Right atrium auricular region (tissue), 2 donors: Measurements from ENCODE around the gene SLC10A6. TPM values are rescaled to one million over a fixed set of nuclear protein-coding genes. Genes with fewer than 3 reads are reported as not detected.

Source experiments
- DNase-seq: peaks from one replicate; pipeline ENCODE4 v3.0.0-alpha.2; 2019; ENCODE audit warnings: low spot score
- H3K27ac ChIP-seq, 2 donors: fragments of 200-600 bp; sonication (generic); 1 replicate in 1 of 2; 2 replicates in 1 of 2; pipeline ENCODE4 v1.5.1; 2016 to 2019
- H3K27me3 ChIP-seq, 2 donors: fragments of 200-600 bp; sonication (generic); one replicate each; pipeline versions ENCODE4 v1.5.1 to v1.6.0; 2017 to 2019
- H3K36me3 ChIP-seq: fragments of 200-600 bp; sonication (generic); one replicate; pipeline ENCODE4 v1.5.1; 2016
- H3K4me1 ChIP-seq, 2 donors: fragments of 200-600 bp; sonication (generic); one replicate each; pipeline versions ENCODE4 v1.5.1 to v1.6.0; 2017 to 2019
- H3K4me3 ChIP-seq, 2 donors: fragments of 200-600 bp; sonication (generic); 1 replicate in 1 of 2; 2 replicates in 1 of 2; pipeline ENCODE4 v1.5.1; 2017 to 2019; ENCODE audit warnings: mild to moderate bottlenecking in 1 of 2, moderate library complexity in 1 of 2
- H3K9me3 ChIP-seq, 2 donors: fragments of 200-600 bp; sonication (generic); one replicate each; pipeline ENCODE4 v1.5.1; 2019
- CTCF ChIP-seq, 2 donors: fragments of 200-600 bp; sonication (generic); IDR thresholded peaks; one replicate each; pipeline ENCODE4 v1.5.1; 2019; ENCODE audit warnings: antibody characterized with exemption in 2 of 2
- total RNA-seq, 2 donors: library from RNA; depleted of rRNA; stranded (reverse); fragments of >200 nt; gene quantifications; one replicate each; pipeline ENCODE4 v1.1.0, GENCODE V29; 2016

Gene SLC10A6
- total RNA-seq, 2 donors from 2014 or later: 1.3 to 1.7 TPM

GRCh38 chr4:86834901-86835300, 14.3 kb downstream of the SLC10A6 start:
- Histone ChIP-seq H3K27ac (no peak overlapping the region), H3K4me1 (no peaks in the 10 kb centered on the region), H3K27me3 (no peaks in the 10 kb centered on the region), H3K9me3 (no peaks in the 10 kb centered on the region), H3K4me3 (no peak overlapping the region), H3K36me3 (no peaks in the 10 kb centered on the region)
- no peak for DNase-seq
- no peak for TF ChIP-seq CTCF (IDR thresholded peaks at IDR 0.05)

- no peak overlapping the region for H3K27ac ChIP-seq
- H3K27me3 ChIP-seq: no peaks in the 10 kb centered on the region
- H3K36me3 ChIP-seq: no peaks in the 10 kb centered on the region
- H3K4me1 ChIP-seq: no peaks in the 10 kb centered on the region
- TF ChIP-seq CTCF (IDR thresholded peaks at IDR 0.05): no peak
- no peak overlapping the region for H3K4me3 ChIP-seq
- no peaks in the 10 kb centered on the region for H3K9me3 ChIP-seq
- DNase-seq: no peak
Measured at GRCh38 chr4:86833615-86834014, 15.6 kb downstream of the SLC10A6 start.

- DNase-seq: no peak
- no peaks in the 10 kb centered on the region for H3K9me3 ChIP-seq
- no peaks in the 10 kb centered on the region for H3K27me3 ChIP-seq
- H3K4me3 ChIP-seq: no peak overlapping the region
- H3K36me3 ChIP-seq: no peaks in the 10 kb centered on the region
- H3K4me1 ChIP-seq: no peaks in the 10 kb centered on the region
- TF ChIP-seq CTCF (IDR thresholded peaks at IDR 0.05): no peak
- H3K27ac ChIP-seq: no peak overlapping the region
Measured at GRCh38 chr4:86831262-86832130, 17.7 kb downstream of the SLC10A6 start.

- no peaks in the 10 kb centered on the region for H3K9me3 ChIP-seq
- no peak for TF ChIP-seq CTCF (IDR thresholded peaks at IDR 0.05)
Measured at GRCh38 chr4:86825511-86825910, 23.7 kb downstream of the SLC10A6 start.

GRCh38 chr4:86822136-86822535, 27.0 kb downstream of the SLC10A6 start:
- Histone ChIP-seq H3K4me3 (no peak overlapping the region), H3K9me3 (no peaks in the 10 kb centered on the region), H3K27ac (no peak overlapping the region), H3K36me3 (no peaks in the 10 kb centered on the region), H3K4me1 (no peaks in the 10 kb centered on the region), H3K27me3 (no peaks in the 10 kb centered on the region)
- no peak for TF ChIP-seq CTCF (IDR thresholded peaks at IDR 0.05)
- no peak for DNase-seq

More at GRCh38 chr4:86825511-86825910, 23.7 kb downstream of the SLC10A6 start:
- Histone ChIP-seq H3K27me3 (no peaks in the 10 kb centered on the region), H3K27ac (no peak overlapping the region), H3K4me3 (no peak overlapping the region), H3K36me3 (no peaks in the 10 kb centered on the region), H3K4me1 (no peaks in the 10 kb centered on the region)
- DNase-seq: no peak
